HG03103 (cell line): ENCODE data around the gene HK3.

Experiments
- ATAC-seq: cut with Tn5 transposase; IDR thresholded peaks from one replicate; pipeline ENCODE4 v1.9.1; 2021; ENCODE audit warnings: low read depth; ENCODE audit not compliant: unreplicated experiment

HK3 gene

GRCh38 chr5:176899296-176899891, at the start of gene HK3:
Gene HK3 (minus strand): TSS chr5:176899346. CDS start chr5:176896159, 3,187 bp downstream.
- ATAC-seq: no peak

- no peak for ATAC-seq
Measured at GRCh38 chr5:176948458-176948857, 49.3 kb upstream of the HK3 start.

DNA sequence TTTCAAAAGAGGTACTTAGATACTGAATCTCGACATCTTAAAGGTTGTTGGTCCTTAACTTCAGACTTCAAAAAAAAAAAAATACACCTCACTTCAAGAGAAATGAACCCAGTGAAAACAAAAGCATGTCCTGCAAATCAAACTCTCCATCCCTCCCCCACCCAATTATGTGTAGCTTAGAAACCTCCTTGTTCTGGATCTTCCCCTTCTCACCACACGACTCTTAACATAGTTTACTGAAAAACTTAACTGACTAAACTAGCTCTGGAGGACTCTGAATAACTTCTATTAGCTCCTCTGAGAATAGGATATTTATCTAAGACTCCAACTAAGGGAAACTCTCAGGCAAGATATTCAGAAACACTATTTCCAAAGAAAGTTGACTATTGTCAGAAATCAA, 48.7 kb upstream of the HK3 start:
- ATAC-seq: no peak

- ATAC-seq: no peak
Measured at GRCh38 chr5:176944268-176944667, 45.1 kb upstream of the HK3 start.

- ATAC-seq: no peak
Measured at GRCh38 chr5:176943816-176944215, 44.7 kb upstream of the HK3 start.

GRCh38 chr5:176941951-176942350, 42.8 kb upstream of the HK3 start:
- ATAC-seq: no peak

- no peak for ATAC-seq
Measured at GRCh38 chr5:176938472-176938871, 39.3 kb upstream of the HK3 start.

- no peak for ATAC-seq
Measured at GRCh38 chr5:176935017-176935416, 35.9 kb upstream of the HK3 start.

DNA sequence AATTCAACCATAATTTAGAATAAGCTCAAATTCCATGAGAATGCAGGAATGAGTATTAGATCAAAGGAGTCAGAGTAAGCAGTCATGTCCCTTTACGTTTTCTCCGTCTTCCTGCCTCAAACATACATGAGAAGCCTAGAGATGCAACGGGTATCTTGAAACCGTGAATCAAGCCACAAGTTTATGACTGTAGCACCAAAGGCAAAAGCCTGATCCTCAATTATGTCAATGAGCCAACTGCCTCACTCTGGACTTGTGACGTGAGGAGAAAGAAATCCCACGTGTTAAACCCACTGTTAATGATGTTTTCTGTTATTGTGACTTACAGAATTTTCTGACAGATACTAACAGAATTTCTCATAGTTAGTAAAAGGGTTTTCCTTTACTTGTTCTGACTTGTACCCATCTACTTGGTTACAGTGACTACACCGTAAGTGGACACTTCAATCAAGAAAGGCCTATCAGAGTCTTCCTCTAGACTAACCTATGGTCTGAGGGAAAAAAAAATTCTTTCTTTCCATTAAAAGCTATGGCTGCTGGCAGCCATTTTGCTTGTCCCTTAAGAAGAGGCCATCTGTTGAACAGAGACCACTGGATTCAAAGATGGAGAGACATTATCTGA, 35.3 kb upstream of the HK3 start:
- ATAC-seq: no peak

DNA sequence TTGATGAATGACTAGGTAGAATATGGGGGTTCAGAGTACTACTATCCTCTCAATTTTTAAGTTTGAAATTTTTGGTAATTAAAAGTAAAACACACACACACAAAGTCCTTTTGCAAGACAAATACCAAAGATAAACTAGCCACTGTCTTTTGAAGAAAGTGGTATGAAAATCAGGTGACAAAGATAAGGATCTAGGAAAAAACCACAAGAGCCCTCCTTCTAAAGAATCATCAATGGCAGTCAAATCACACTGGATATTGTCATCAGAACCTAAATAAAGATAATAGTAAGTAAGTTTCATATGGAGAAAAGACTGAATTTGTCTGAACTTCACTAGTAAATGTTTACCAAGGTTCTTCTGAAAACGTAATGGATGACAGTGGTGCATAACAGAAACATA, 30.5 kb upstream of the HK3 start:
- ATAC-seq: no peak

DNA sequence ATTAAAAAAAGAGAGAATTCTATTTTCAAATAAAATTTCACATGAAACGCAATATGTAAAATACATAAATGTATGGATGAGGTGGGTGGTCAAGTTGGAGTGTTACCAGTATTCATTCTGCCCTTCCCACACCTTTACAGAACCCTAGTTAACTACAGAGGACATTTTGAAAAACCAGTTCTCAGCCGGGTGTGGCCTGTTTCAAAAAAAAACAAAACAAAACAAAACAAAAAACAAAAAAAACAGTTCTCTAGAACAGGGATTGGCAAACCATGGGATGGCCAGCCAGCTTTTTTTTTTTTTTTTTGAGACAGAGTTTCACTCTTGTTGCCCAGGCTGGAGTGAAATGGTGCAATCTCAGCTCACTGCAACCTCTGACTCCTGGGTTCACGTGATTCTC, 28.4 kb upstream of the HK3 start:
- no peak for ATAC-seq

GRCh38 chr5:176922817-176923216, 23.7 kb upstream of the HK3 start:
- ATAC-seq: no peak

DNA sequence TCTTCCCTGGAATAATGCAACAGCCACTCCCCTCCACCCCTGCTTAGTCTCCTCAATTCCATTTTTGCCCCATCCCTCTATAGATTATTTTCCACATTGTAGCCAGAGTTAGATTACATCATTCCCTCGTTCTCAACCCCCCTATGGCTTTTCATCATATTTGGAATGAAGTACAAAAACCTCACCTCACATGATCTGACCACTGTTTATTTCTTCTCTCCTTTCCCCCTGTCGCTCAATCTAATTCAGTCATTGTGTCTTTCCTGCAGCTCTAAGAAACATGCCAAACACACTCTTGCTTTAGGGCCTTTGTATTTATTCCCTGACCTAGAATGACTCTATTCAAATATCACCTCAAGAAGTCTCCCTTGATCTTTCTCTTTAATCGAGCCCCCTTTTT, 22.6 kb upstream of the HK3 start:
- no peak for ATAC-seq

- no peak for ATAC-seq
Measured at GRCh38 chr5:176918613-176919012, 19.5 kb upstream of the HK3 start.

- no peak for ATAC-seq
Measured at GRCh38 chr5:176916337-176916736, 17.2 kb upstream of the HK3 start.

- no peak for ATAC-seq
Measured at GRCh38 chr5:176915906-176916305, 16.8 kb upstream of the HK3 start.

DNA sequence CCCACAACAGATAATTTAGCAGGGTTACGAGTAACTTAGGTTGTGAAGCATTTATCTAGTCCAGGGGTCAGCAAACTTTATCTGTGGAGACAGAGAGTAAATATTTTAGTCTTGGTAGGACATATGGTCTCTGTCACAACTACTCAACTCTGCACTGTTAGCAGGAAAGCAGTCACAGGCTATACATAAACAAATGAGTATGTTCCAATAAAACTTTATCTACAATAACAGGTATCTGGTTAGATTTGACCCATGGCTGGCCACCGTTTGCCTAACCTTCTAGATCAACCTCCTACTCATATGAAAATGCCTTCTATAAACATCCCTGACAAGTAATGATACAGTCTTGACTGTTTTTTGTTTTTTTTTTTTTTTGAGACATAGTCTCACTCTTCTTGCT, 13.0 kb upstream of the HK3 start:
- no peak for ATAC-seq

- ATAC-seq: no peak
Measured at GRCh38 chr5:176908675-176909368, 9.7 kb upstream of the HK3 start.

DNA sequence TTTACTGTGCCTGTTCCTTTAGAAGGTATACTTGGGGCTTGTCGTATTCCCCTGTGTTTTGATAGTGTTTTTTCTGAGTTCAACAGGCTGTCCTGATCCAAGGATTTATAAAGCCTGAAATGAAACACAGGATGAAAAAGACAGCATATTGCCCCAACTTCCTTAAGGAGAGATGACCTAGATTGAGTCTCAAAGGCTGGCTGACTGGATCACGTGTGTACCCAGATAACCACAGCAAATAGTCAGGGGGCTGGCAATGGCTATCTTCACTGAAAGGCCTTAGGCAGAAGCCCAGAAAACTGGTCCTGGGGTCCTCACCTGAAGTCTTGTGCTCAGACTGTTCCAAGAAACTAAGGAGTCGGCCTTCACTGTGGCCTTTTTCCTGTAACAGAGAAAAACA, 7.7 kb upstream of the HK3 start:
- no peak for ATAC-seq

- ATAC-seq: no peak
Measured at GRCh38 chr5:176906126-176906525, 7.0 kb upstream of the HK3 start.

- ATAC-seq: no peak
Measured at GRCh38 chr5:176904276-176904675, 5.1 kb upstream of the HK3 start.
